GM15510 (cell line): Measurements from ENCODE around the gene SPPL3.

Experiments
- POLR2A ChIP-seq: IDR thresholded peaks from 3 replicates; pipeline ENCODE4 v1.6.1; 2011; ENCODE audit warnings: borderline replicate concordance; ENCODE audit not compliant: insufficient read length; ENCODE audit errors: extremely low read depth

Gene SPPL3

GRCh38 chr12:120861074-120861795 is 42.9 kb downstream of the SPPL3 start:
- no peak for TF ChIP-seq POLR2A

GRCh38 chr12:120858306-120859088 is 45.7 kb downstream of the SPPL3 start:
- TF ChIP-seq POLR2A: no peak

- no peak for TF ChIP-seq POLR2A
Measured at GRCh38 chr12:120856980-120857379, 47.2 kb downstream of the SPPL3 start.

- no peak for TF ChIP-seq POLR2A
Measured at GRCh38 chr12:120855823-120856588, 48.2 kb downstream of the SPPL3 start.

- TF ChIP-seq POLR2A: no peak
Measured at GRCh38 chr12:120854804-120855203, 49.4 kb downstream of the SPPL3 start.

- TF ChIP-seq POLR2A: no peak
Measured at GRCh38 chr12:120853188-120853587, 51.0 kb downstream of the SPPL3 start.

GRCh38 chr12:120851944-120852343 is 52.2 kb downstream of the SPPL3 start:
- no peak for TF ChIP-seq POLR2A

- TF ChIP-seq POLR2A: no peak
Measured at GRCh38 chr12:120851444-120851843, 52.7 kb downstream of the SPPL3 start.

GRCh38 chr12:120849765-120850164 is 54.4 kb downstream of the SPPL3 start:
- no peak for TF ChIP-seq POLR2A

GRCh38 chr12:120847814-120848213 is 56.3 kb downstream of the SPPL3 start:
- no peak for TF ChIP-seq POLR2A

- no peak for TF ChIP-seq POLR2A
Measured at GRCh38 chr12:120847392-120847791, 56.8 kb downstream of the SPPL3 start.

GRCh38 chr12:120846721-120847120 is 57.4 kb downstream of the SPPL3 start:
- TF ChIP-seq POLR2A: no peak

- TF ChIP-seq POLR2A: no peak
Measured at GRCh38 chr12:120845696-120846095, 58.5 kb downstream of the SPPL3 start.

- TF ChIP-seq POLR2A: no peak
Measured at GRCh38 chr12:120844768-120845449, 59.2 kb downstream of the SPPL3 start.

- no peak for TF ChIP-seq POLR2A
Measured at GRCh38 chr12:120844297-120844696, 59.9 kb downstream of the SPPL3 start.
